Measurements from ENCODE around the gene PAX2. TPM values are rescaled to one million over a fixed set of nuclear protein-coding genes. Genes with fewer than 3 reads are reported as not detected.

Gene PAX2
- total RNA-seq, 1 experiment from 2014 or later, result not detected

- H3K27ac Mint-ChIP-seq, result no peak overlapping the region
- no peak overlapping the region for H4K8ac ChIP-seq (replicated peaks; ENCODE audit: insufficient read length, low read depth, low read length)
- H3K79me1 ChIP-seq (ENCODE audit: insufficient read depth, low read depth, low read length, poor library complexity, severe bottlenecking), result no peaks in the 10 kb centered on the region
- no peaks in the 10 kb centered on the region for H3K4me1 Mint-ChIP-seq
- no peaks in the 10 kb centered on the region for H3K23me2 ChIP-seq (ENCODE audit: insufficient read length, low read depth, low read length, poor library complexity, severe bottlenecking)
- no CpG with 5 or more reads among the region's 1 CpG for WGBS (ENCODE audit: extremely low coverage, insufficient read length, low lambda C conversion rate)
- no peaks in the 10 kb centered on the region for H3K4me1 ChIP-seq (ENCODE audit: insufficient read depth, low read length)
- no peak overlapping the region for H3T11ph ChIP-seq (ENCODE audit: low read length)
- no peak overlapping the region for H4K5ac ChIP-seq (ENCODE audit: insufficient read length, low read depth, low read length)
- H2AK5ac ChIP-seq (ENCODE audit: insufficient read length, low read length), result no peak overlapping the region
- H3K79me2 ChIP-seq (ENCODE audit: insufficient read depth, low read length), result no peaks in the 10 kb centered on the region
- no peak for DNase-seq
- H3K9me3 ChIP-seq (ENCODE audit: control insufficient read depth, low read depth, low read length), result no peaks in the 10 kb centered on the region
- H2BK15ac ChIP-seq (ENCODE audit: low read depth, low read length), result no peak overlapping the region
- no peak overlapping the region for H3K4me3 Mint-ChIP-seq
- no peak for TF ChIP-seq CTCF (conservative IDR thresholded peaks at IDR 0.05)
- H3K18ac ChIP-seq (ENCODE audit: insufficient read length, low read depth, low read length), result no peak overlapping the region
- no peak overlapping the region for H3K9ac ChIP-seq (ENCODE audit: extremely low read depth, insufficient read length, low read length)
- no peak overlapping the region for H3K4ac ChIP-seq (ENCODE audit: low read depth, low read length)
- no peak overlapping the region for H3K4me2 ChIP-seq (ENCODE audit: insufficient read depth, insufficient read length, low read length)
- H4K91ac ChIP-seq (ENCODE audit: insufficient read length, low read depth, low read length), result no peak overlapping the region
- no peaks in the 10 kb centered on the region; the same call in 1 of the 2 replicates for H3K27me3 ChIP-seq (ENCODE audit: insufficient read depth, low read length)
- no peak overlapping the region for H3K23ac ChIP-seq (ENCODE audit: insufficient read length, low read depth, low read length)
- no peak overlapping the region for H2AFZ ChIP-seq (ENCODE audit: low read length)
- H3K9me3 Mint-ChIP-seq, result no peaks in the 10 kb centered on the region
- H3K36me3 Mint-ChIP-seq (ENCODE audit: insufficient read depth in 1 of 3, low read depth in 3 of 3), result no peaks in the 10 kb centered on the region
- no peak overlapping the region for H2BK120ac ChIP-seq (ENCODE audit: low read depth, low read length, poor library complexity, severe bottlenecking)
- H4K20me1 ChIP-seq (ENCODE audit: control insufficient read depth, insufficient read depth, insufficient read length), result no peaks in the 10 kb centered on the region
- no peak overlapping the region for H2BK12ac ChIP-seq (ENCODE audit: insufficient read length, low read depth, low read length)
- peaks cover 37% of the 10 kb centered on the region for H3K27me3 Mint-ChIP-seq (ENCODE audit: low read depth)
- no peak overlapping the region for H3K56ac ChIP-seq (ENCODE audit: insufficient read length, low read depth, low read length)
- H3K27ac ChIP-seq (ENCODE audit: insufficient read length, low read depth, low read length), result no peak overlapping the region
- no peak overlapping the region for H2BK5ac ChIP-seq (ENCODE audit: insufficient read length, low read length)
- no peak overlapping the region for H2BK20ac ChIP-seq (ENCODE audit: low read depth, low read length, poor library complexity, severe bottlenecking)
- H3K14ac ChIP-seq (ENCODE audit: insufficient read depth, low read length), result no peak overlapping the region
Observed at GRCh38 chr10:100697070-100697469, 48.3 kb upstream of the PAX2 start.
